VCaP (cell line): ENCODE measurements around the gene CBR3.
A peak's percentile ranks its signal among the peaks of the same experiment; 100 is the strongest.
"Not testable (repeated sequence)": the region's sequence is repeated elsewhere in the genome, so short reads cannot be mapped to it uniquely, and the experiment has no call there.

Source experiments
- H3K27ac ChIP-seq: fragments of 450-650 bp; 2 replicates; pipeline ENCODE4 v1.5.1; 2017
- TF ChIP-seq, protein P1 (sequence below): fragments of 450-650 bp; conservative IDR thresholded peaks from 2 replicates; pipeline ENCODE4 v1.5.1; 2017; ENCODE audit warnings: mild to moderate bottlenecking, moderate library complexity

The CBR3 gene

GRCh38 chr21:36097427-36098181 is 37.3 kb upstream of the CBR3 start:
- TF ChIP-seq, protein P1, sequence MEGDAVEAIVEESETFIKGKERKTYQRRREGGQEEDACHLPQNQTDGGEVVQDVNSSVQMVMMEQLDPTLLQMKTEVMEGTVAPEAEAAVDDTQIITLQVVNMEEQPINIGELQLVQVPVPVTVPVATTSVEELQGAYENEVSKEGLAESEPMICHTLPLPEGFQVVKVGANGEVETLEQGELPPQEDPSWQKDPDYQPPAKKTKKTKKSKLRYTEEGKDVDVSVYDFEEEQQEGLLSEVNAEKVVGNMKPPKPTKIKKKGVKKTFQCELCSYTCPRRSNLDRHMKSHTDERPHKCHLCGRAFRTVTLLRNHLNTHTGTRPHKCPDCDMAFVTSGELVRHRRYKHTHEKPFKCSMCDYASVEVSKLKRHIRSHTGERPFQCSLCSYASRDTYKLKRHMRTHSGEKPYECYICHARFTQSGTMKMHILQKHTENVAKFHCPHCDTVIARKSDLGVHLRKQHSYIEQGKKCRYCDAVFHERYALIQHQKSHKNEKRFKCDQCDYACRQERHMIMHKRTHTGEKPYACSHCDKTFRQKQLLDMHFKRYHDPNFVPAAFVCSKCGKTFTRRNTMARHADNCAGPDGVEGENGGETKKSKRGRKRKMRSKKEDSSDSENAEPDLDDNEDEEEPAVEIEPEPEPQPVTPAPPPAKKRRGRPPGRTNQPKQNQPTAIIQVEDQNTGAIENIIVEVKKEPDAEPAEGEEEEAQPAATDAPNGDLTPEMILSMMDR: no peak
- H3K27ac ChIP-seq: no peak overlapping the region

DNA sequence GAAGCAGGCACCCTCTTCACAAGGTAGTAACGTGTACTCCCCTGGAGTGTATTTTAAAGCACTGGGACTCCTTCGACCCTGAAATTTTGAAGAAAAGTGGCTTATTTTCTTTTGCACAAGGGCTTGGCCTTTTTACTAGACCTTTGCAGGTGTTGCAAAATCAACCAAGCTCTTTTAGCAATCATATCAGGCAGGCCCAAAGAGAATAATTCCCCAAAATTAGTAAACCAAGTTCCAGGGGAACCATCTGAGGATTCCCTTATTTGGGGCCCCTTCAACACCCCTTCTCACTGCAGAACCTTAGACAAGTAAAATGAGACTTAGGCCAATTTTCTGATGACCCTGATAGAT is 36.7 kb upstream of the CBR3 start:
- H3K27ac ChIP-seq: no peak overlapping the region
- TF ChIP-seq, protein P1: no peak

DNA sequence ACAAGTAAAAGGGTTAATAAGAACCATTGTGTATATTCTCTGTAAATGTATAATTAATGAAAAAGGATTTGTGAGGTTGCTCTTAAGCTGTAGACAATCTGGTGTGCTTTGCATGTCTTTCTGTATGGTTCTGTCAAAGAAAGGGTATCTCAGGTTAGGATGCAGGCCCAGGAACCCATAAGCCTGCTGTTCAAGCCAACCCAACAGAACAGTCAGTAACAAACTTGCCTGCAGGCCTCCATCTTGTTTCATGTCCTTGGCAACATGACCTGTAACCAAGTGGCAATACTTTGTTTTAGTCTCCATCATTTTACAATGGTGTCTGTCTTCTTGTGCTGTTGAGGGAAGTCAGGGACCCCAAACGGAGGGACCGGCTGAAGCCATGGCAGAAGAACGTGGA is 35.9 kb upstream of the CBR3 start:
- no peak overlapping the region for H3K27ac ChIP-seq
- TF ChIP-seq, protein P1: no peak

DNA sequence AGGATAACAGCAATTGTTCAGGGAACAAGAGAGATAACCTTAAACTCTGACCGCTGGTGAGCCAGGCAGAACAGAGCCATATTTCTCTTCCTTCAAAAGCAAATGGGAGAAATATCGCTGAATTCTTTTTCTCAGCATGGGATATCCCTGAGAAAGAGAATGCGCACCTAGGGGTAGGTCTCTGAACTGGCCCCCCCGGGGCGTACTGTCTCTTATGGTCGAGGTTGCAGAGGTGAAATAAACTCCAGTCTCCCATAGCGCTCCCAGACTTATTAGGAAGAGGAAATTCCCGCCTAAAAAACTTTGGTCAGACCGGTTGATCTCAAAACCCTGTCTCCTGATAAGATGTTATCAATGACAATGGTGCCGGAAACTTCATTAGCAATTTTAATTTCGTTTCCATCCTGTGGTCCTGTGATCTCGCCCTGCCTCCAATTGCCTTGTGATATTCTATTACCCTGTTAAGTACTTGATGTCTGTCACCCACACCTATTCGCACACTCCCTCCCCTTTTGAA is 35.1 kb upstream of the CBR3 start:
- H3K27ac ChIP-seq: not testable (repeated sequence)

- H3K27ac ChIP-seq: no peak overlapping the region
Measured at GRCh38 chr21:36100971-36101641, 33.8 kb upstream of the CBR3 start.

DNA sequence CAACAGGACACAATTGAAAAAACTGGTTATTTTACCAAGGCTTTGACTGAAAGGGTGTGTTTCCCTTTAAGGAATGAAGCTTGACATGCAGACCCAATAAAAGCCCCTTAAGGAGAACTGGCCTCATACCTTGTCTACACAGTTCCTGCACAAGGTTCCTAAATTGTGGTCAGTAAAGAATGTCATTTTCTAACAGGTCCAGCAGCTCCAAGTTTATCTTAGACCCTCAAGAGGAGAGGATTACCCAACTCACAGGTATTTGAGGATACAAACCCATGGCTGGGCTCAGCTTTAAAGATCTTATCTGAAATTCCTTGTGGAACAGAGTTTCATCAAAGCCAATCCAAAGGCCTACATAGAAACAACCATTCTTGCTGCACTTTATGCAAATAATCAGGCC is 31.4 kb upstream of the CBR3 start:
- no peak overlapping the region for H3K27ac ChIP-seq
- TF ChIP-seq, protein P1: no peak

More at GRCh38 chr21:36100971-36101641, 33.8 kb upstream of the CBR3 start:
- TF ChIP-seq, protein P1: no peak

DNA sequence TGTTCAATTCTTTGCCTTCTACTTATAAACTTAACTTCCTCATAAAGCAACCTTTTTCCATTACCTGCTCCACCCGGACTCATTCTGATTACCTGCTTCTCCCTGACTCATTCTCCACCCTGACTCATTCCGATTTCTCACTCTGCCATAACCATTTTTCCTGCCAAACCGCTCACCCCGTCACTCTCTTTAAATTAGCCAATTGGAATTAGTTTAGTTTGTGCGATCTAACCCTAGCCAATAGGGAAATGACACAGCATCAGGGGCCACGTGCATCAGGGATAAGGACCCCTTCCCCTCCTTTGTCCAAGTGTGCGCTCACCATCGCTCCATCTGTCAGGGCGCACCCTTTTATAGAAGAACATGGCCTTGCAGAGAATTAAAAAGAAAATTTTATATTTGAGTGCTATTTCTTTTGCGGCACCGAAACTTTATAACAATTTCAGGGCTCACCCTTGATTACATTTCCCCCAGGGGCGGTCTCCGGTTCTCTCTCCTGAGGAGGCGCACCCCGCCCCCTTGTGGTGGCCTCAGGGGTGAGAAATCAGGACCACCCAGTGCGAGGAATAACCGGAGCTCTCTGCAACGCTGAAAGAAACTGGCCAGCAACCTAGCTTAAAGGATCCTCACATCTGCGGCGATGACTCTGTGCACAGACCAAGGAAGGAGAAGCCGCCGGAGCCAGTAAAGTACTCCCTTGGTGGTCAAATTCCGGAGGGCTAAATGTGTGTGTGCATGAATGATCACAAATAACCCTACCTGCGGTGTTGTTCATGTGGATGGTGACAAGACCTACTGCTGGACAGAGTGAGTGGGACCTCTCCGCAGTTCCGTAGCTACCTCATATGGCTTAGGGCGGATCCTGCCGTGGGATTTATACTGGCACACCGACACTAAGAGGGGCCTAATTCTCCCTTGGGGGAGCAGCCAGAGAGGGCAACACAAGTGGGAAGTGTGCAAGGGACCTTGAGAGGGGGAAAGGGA is 30.3 kb upstream of the CBR3 start:
- TF ChIP-seq, protein P1: peak; percentile 36
- H3K27ac ChIP-seq: no peak overlapping the region
